Measurements from ENCODE around the gene DUOX2. TPM values are rescaled to one million over a fixed set of nuclear protein-coding genes. Genes with fewer than 3 reads are reported as not detected.

The DUOX2 gene
- 0.04 to 0.06 TPM (median 0.05 TPM) in 5 replicates for total RNA-seq (2022; extraction: Qiagen RNA extraction; ENCODE audit: low read depth)

DNA sequence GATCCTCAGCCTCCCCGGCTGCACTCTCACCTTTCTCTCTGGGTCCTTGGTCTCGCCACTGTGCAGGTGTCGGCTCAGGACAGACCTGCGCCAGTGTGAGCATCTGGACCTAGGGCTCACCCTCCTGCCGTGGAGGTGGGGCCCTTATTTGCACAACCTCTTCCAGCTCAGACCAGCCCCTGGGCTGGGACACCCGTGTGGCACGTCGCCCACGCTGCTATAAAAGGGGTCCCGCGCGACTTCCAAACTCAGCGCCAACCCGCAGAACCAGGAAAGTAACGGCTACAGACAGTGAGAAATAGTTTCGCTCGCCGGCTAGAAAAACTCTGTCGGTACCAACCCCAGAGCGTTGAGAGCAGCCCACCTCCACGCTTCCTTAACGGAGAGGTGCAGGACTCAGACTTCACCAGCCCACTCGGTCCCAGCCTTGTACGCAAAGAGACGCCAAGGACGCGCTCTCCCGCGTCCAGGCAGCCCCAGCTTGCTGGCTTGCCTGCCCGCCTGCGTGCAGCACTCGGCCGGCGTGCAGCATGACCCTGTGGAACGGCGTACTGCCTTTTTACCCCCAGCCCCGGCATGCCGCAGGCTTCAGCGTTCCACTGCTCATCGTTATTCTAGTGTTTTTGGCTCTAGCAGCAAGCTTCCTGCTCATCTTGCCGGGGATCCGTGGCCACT, at the start of gene DUOX2, which contains the start of gene DUOXA2:
TSS of gene DUOX2 (minus strand) at position 97 of the 675 bp plus-strand sequence. CDS start 761 bp downstream, outside the sequence.
TSS of gene DUOXA2 (plus strand) at position 251 of the 675 bp plus-strand sequence. CDS start at position 531, 280 bp downstream.

DNA sequence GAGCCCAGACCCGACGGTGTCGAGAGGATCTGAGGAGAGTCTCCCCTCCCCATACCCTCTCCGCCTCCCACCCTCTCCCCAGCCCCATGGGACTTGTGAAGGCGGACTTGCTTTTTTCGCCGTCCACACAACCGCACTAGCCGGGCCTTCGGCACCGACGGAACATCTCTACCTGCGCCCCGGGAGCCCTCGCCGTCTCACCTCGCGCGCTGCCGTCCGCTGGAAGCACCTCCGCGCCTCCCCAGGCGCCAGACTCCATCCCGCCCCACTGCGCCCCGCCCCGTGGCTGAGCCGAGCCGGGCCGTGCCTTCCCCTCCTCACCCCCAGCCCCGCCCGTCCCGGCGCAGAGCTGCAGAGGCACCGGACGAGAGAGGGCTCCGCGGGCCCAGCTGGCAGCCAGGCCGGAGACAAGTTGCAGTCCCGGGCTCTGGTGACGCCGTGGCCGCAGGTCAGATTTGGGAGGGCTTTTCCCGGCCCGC, 15.7 kb upstream of the DUOX2 start, which contains the start of the genes DUOX1 and DUOXA1:
TSS of gene DUOX1 (plus strand) at position 344 of the 479 bp plus-strand sequence. CDS start 1,973 bp downstream, outside the sequence.
TSS of gene DUOXA1 (minus strand) at position 229 of the 479 bp plus-strand sequence. CDS start 6,865 bp downstream, outside the sequence.

Other genes starting within 250 kb of the DUOX2 start
- not detected in 5 replicates for gene TERB2, start 157.5 kb downstream of the DUOX2 start, total RNA-seq (2022; extraction: Qiagen RNA extraction; ENCODE audit: low read depth)
- 32.2 to 36.7 TPM (median 35.2 TPM) in 5 replicates for gene SORD, start 91.0 kb downstream of the DUOX2 start, total RNA-seq (2022; extraction: Qiagen RNA extraction; ENCODE audit: low read depth)
- not detected in 5 replicates for gene DUOXA2, start 154 bp upstream of the DUOX2 start, total RNA-seq (2022; extraction: Qiagen RNA extraction; ENCODE audit: low read depth)
- gene DUOXA1, start 15.7 kb upstream of the DUOX2 start, total RNA-seq (2022; extraction: Qiagen RNA extraction; ENCODE audit: low read depth) = 0.09 to 0.11 TPM (median 0.10 TPM) in 4 of 5 replicates, not detected in the other
- gene DUOX1, start 15.8 kb upstream of the DUOX2 start, total RNA-seq (2022; extraction: Qiagen RNA extraction; ENCODE audit: low read depth) = 0.02 TPM in 1 of 5 replicates, not detected in the others
- 0.29 to 0.74 TPM (median 0.69 TPM) in 5 replicates for gene SHF, start 73.8 kb upstream of the DUOX2 start, total RNA-seq (2022; extraction: Qiagen RNA extraction; ENCODE audit: low read depth)
- gene SLC28A2, start 138.1 kb upstream of the DUOX2 start, total RNA-seq (2022; extraction: Qiagen RNA extraction; ENCODE audit: low read depth) = not detected in 5 replicates

All from A549 treated with RU486 at 1 μM for 4 hours (cell line).